ENCODE results near the gene SPIB. TPM values are rescaled to one million over a fixed set of nuclear protein-coding genes. Genes with fewer than 3 reads are reported as not detected.

The SPIB gene
- total and polyA plus RNA-seq, 10 donors, result 22.1 to 90.5 (median 41.3) TPM

GRCh38 chr19:50427318-50427925 is 8.7 kb downstream of the SPIB start:
- peaks cover 0 to 32% (median 5%) of the 10 kb centered on the region in 7 donors for H3K27me3 ChIP-seq (replicated peaks in 1 of 7)
- WGBS, 5 donors, result 77 to 80% (median 80%) methylated on average over 22 to 26 of the region's 26 CpGs
- H3K4me1 ChIP-seq, result peaks cover 3 to 55% (median 29%) of the 10 kb centered on the region in 6 donors
- H3K4me3 ChIP-seq, result peak overlapping the region in 4 of 8 donors; percentile 16 to 52 (median 24)
- H3K9me3 ChIP-seq, result no peaks in the 10 kb centered on the region
- intact Hi-C loops (cut with DNase I; ENCODE audit: low total_unique reads), result no loop called here
- no peak for DNase-seq
- H3K27ac ChIP-seq, result peak overlapping the region in 6 of 8 donors; percentile 51 to 94 (median 68)
- H3K36me3 ChIP-seq, result peaks cover 0 to 32% (median 0%) of the 10 kb centered on the region in 6 donors
- no peak for TF ChIP-seq POLR2A (IDR thresholded peaks at IDR 0.05)
- no peak for TF ChIP-seq POLR2AphosphoS5 (IDR thresholded peaks at IDR 0.05)
- TF ChIP-seq CTCF (IDR thresholded peaks at IDR 0.05 in 8 of 11, conservative IDR thresholded peaks at IDR 0.05 in 3 of 11), result no peak

- H3K27ac ChIP-seq, result peak overlapping the region in 7 of 8 donors; percentile 30 to 94 (median 66)
- intact Hi-C loops (cut with DNase I; ENCODE audit: low total_unique reads), result no loop called here
- peak; percentile 93 for DNase-seq
- WGBS, 5 donors, result 10 to 25% (median 14%) methylated on average over 7 to 38 of the region's 38 CpGs
- peak; percentile 81 to 86 (median 82) for TF ChIP-seq POLR2AphosphoS5 (IDR thresholded peaks at IDR 0.05)
- TF ChIP-seq CTCF (IDR thresholded peaks at IDR 0.05 in 8 of 11, conservative IDR thresholded peaks at IDR 0.05 in 3 of 11), result no peak
- peaks cover 6 to 55% (median 33%) of the 10 kb centered on the region in 6 donors for H3K4me1 ChIP-seq
- peak overlapping the region in 4 of 8 donors; percentile 16 to 52 (median 24) for H3K4me3 ChIP-seq
- peaks cover 0 to 26% (median 0%) of the 10 kb centered on the region in 6 donors for H3K36me3 ChIP-seq
- no peaks in the 10 kb centered on the region for H3K9me3 ChIP-seq
- peaks cover 0 to 33% (median 9%) of the 10 kb centered on the region in 7 donors for H3K27me3 ChIP-seq (replicated peaks in 1 of 7)
Measured at GRCh38 chr19:50427997-50428425, 9.3 kb downstream of the SPIB start.

GRCh38 chr19:50428772-50429463 is 10.2 kb downstream of the SPIB start:
- Histone ChIP-seq H3K4me1 (peaks cover 6 to 64% (median 38%) of the 10 kb centered on the region in 6 donors), H3K27me3 (replicated peaks in 1 of 7) (peaks cover 0 to 35% (median 9%) of the 10 kb centered on the region in 7 donors), H3K4me3 (no peak overlapping the region), H3K36me3 (peaks cover 0 to 17% (median 0%) of the 10 kb centered on the region in 6 donors), H3K27ac (peak overlapping the region in 5 of 8 donors; percentile 51 to 94 (median 78)), H3K9me3 (no peaks in the 10 kb centered on the region)
- 80 to 84% (median 83%) methylated on average over 7 of the region's 7 CpGs for WGBS, 5 donors
- TF ChIP-seq POLR2AphosphoS5 (IDR thresholded peaks at IDR 0.05), result no peak
- TF ChIP-seq POLR2A (IDR thresholded peaks at IDR 0.05), result no peak
- no peak for TF ChIP-seq CTCF (IDR thresholded peaks at IDR 0.05 in 8 of 11, conservative IDR thresholded peaks at IDR 0.05 in 3 of 11)
- DNase-seq, result no peak
- intact Hi-C loops (cut with DNase I; ENCODE audit: low total_unique reads), result no loop called here

- H3K4me3 ChIP-seq, result peak overlapping the region in 7 of 8 donors; percentile 43 to 78 (median 62)
- peaks cover 8 to 79% (median 49%) of the 10 kb centered on the region in 6 donors for H3K4me1 ChIP-seq
- WGBS, 5 donors, result 31 to 40% (median 38%) methylated on average over 13 of the region's 13 CpGs
- intact Hi-C loops (cut with DNase I; ENCODE audit: low total_unique reads), result no loop called here
- TF ChIP-seq POLR2AphosphoS5 (IDR thresholded peaks at IDR 0.05), result peak in 1 of 3 donors; percentile 15
- no peak for TF ChIP-seq POLR2A (IDR thresholded peaks at IDR 0.05)
- H3K36me3 ChIP-seq, result peaks cover 0 to 4% (median 0%) of the 10 kb centered on the region in 6 donors
- H3K27ac ChIP-seq, result peak overlapping the region; percentile 66 to 94 (median 85)
- no peaks in the 10 kb centered on the region for H3K9me3 ChIP-seq
- DNase-seq, result no peak
- H3K27me3 ChIP-seq (replicated peaks in 1 of 7), result peaks cover 0 to 41% (median 9%) of the 10 kb centered on the region in 7 donors
Measured at GRCh38 chr19:50430888-50431342, 12.2 kb downstream of the SPIB start.
